Measurements from ENCODE around the gene VPS13C.

The VPS13C gene

GRCh38 chr15:61861962-61862361 is 198.3 kb downstream of the VPS13C start:
- no peak for DNase-seq (ENCODE audit: low read depth in 2 of 2, low spot score in 1 of 2)

- no peak for DNase-seq (ENCODE audit: low read depth in 2 of 2, low spot score in 1 of 2)
These were observed 202.9 kb downstream of the VPS13C start for GRCh38 chr15:61857169-61857829.

GRCh38 chr15:61856295-61856694 is 204.0 kb downstream of the VPS13C start:
- DNase-seq (ENCODE audit: low read depth in 2 of 2, low spot score in 1 of 2), result no peak

GRCh38 chr15:61853195-61853594 is 207.1 kb downstream of the VPS13C start:
- no peak for DNase-seq (ENCODE audit: low read depth in 2 of 2, low spot score in 1 of 2)

- DNase-seq (ENCODE audit: low read depth in 2 of 2, low spot score in 1 of 2), result no peak
These were observed 208.3 kb downstream of the VPS13C start for GRCh38 chr15:61851955-61852354.

- no peak for DNase-seq (ENCODE audit: low read depth in 2 of 2, low spot score in 1 of 2)
These were observed 210.8 kb downstream of the VPS13C start for GRCh38 chr15:61849447-61849846.

GRCh38 chr15:61841466-61841865 is 218.8 kb downstream of the VPS13C start:
- no peak for DNase-seq (ENCODE audit: low read depth in 2 of 2, low spot score in 1 of 2)

- no peak for DNase-seq (ENCODE audit: low read depth in 2 of 2, low spot score in 1 of 2)
These were observed 220.2 kb downstream of the VPS13C start for GRCh38 chr15:61840090-61840489.

GRCh38 chr15:61839546-61839945 is 220.7 kb downstream of the VPS13C start:
- no peak for DNase-seq (ENCODE audit: low read depth in 2 of 2, low spot score in 1 of 2)

- peak in 1 of 2 donors; percentile 25 for DNase-seq (ENCODE audit: low read depth in 2 of 2, low spot score in 1 of 2)
These were observed 224.6 kb downstream of the VPS13C start for GRCh38 chr15:61835496-61836106.

- no peak for DNase-seq (ENCODE audit: low read depth in 2 of 2, low spot score in 1 of 2)
These were observed 225.2 kb downstream of the VPS13C start for GRCh38 chr15:61835029-61835428.

GRCh38 chr15:61834076-61834697 is 226.1 kb downstream of the VPS13C start:
- peak; percentile 33 to 48 for DNase-seq (ENCODE audit: low read depth in 2 of 2, low spot score in 1 of 2)

- DNase-seq (ENCODE audit: low read depth in 2 of 2, low spot score in 1 of 2), result no peak
These were observed 228.0 kb downstream of the VPS13C start for GRCh38 chr15:61832223-61832622.

- DNase-seq (ENCODE audit: low read depth in 2 of 2, low spot score in 1 of 2), result no peak
These were observed 228.7 kb downstream of the VPS13C start for GRCh38 chr15:61831505-61831921.

GRCh38 chr15:61830536-61831330 is 229.5 kb downstream of the VPS13C start:
- DNase-seq (ENCODE audit: low read depth in 2 of 2, low spot score in 1 of 2), result no peak

- DNase-seq (ENCODE audit: low read depth in 2 of 2, low spot score in 1 of 2), result no peak
These were observed 230.7 kb downstream of the VPS13C start for GRCh38 chr15:61829514-61829889.

- no peak for DNase-seq (ENCODE audit: low read depth in 2 of 2, low spot score in 1 of 2)
These were observed 231.3 kb downstream of the VPS13C start for GRCh38 chr15:61828860-61829513.

- DNase-seq (ENCODE audit: low read depth in 2 of 2, low spot score in 1 of 2), result no peak
These were observed 232.2 kb downstream of the VPS13C start for GRCh38 chr15:61828008-61828407.

- DNase-seq (ENCODE audit: low read depth in 2 of 2, low spot score in 1 of 2), result no peak
These were observed 233.1 kb downstream of the VPS13C start for GRCh38 chr15:61827131-61827530.

- no peak for DNase-seq (ENCODE audit: low read depth in 2 of 2, low spot score in 1 of 2)
These were observed 236.0 kb downstream of the VPS13C start for GRCh38 chr15:61824291-61824690.

- DNase-seq (ENCODE audit: low read depth in 2 of 2, low spot score in 1 of 2), result no peak
These were observed 237.7 kb downstream of the VPS13C start for GRCh38 chr15:61822511-61822910.

Data from stimulated activated CD8-positive, alpha-beta memory T cell treated with anti-CD3 and anti-CD28 coated beads, Interleukin-4, amount 100 ng/mL, for 1 hour (primary cell).